NCI-H1930 (cell line): ENCODE results near the gene RPS18.
A peak's percentile ranks its signal among the peaks of the same experiment; 100 is the strongest.
"Not testable (repeated sequence)": the region's sequence is repeated elsewhere in the genome, so short reads cannot be mapped to it uniquely, and the experiment has no call there.

ENCODE experiments used
- DNase-seq, 2 experiments: peaks; one replicate each; lab custom pipeline; 2025; lab: John Stamatoyannopoulos, UW

Gene RPS18

GRCh38 chr6:33271468-33272274 lies at the start of gene RPS18, which contains the start of gene VPS52:
Gene RPS18 (plus strand): TSS chr6:33272075. CDS start chr6:33272120, 45 bp downstream.
Gene VPS52 (minus strand): TSS chr6:33271876. CDS start chr6:33271675, 201 bp downstream.
- peak; percentile 97 to 98 for DNase-seq

- not testable (repeated sequence) for DNase-seq
Measured at GRCh38 chr6:33226503-33227120, 45.3 kb upstream of the RPS18 start.

DNA sequence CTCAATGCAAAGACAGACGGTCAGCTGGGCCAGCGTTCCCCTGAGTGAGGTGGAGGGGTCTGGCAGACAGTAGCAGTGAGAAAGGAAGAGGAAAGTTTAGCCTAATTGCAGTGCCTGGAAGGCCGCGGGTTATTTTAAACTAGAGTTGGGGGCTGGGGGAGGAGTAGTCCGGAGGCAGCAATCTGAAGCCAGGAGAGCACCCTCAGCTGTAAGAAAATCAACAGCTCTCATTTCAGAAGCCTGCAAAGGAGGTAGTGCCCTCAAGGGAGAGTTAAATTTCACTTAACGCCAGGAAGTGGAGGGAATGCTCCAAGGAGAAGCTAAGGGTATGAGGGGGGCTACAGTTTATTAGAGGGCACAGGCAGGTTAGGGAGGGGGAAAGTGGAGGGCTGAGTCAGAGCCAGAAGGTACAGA lies 36.6 kb upstream of the RPS18 start:
- DNase-seq, result no peak

- no peak for DNase-seq
Measured at GRCh38 chr6:33236328-33236727, 35.5 kb upstream of the RPS18 start.

DNA sequence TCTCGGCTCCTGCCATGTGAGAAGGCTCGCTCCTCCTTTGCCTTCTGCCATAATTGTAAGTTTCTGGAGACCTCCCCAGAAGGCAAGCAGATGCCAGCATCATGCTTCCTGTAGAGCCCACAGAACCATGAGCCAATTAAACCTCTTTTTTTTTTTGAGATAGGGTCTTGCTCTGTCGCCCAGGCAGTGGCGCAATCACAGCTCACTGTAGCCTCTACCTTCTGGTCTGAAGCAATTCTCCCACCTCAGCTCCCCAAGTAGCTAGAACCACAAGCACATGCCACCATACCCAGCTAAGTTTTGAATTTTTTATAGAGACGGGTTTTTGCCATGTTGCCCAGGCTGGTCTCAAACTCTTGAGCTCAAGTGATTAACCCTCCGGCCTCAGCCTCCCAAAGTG lies 35.0 kb upstream of the RPS18 start:
- no peak for DNase-seq

DNA sequence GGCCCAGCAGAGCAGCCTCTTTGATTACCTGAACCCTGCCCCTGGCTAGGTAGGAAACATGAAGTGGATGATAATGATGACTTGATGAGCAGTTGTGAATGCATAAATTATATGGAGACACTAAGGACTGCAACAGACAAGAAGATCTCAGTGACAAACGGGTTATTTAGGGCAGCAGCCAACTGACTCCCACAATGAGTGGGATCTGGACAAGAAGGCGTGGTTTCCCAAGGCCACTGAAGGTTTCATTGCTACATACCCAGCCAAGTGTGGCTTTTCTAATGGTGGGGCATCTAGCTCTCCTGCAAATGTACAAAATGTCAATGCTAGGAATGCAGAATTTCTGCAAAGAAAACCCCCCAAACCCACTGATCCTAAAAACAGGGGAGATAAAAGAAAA lies 34.1 kb upstream of the RPS18 start:
- DNase-seq, result no peak

- DNase-seq, result no peak
Measured at GRCh38 chr6:33241968-33242367, 29.9 kb upstream of the RPS18 start.

GRCh38 chr6:33243476-33243875 lies 28.4 kb upstream of the RPS18 start:
- DNase-seq, result no peak

- peak; percentile 63 to 74 for DNase-seq
Measured at GRCh38 chr6:33247977-33248642, 23.8 kb upstream of the RPS18 start.

GRCh38 chr6:33248643-33248931 lies 23.3 kb upstream of the RPS18 start:
- DNase-seq, result no peak

- DNase-seq, result peak; percentile 92 to 96
Measured at GRCh38 chr6:33248932-33249731, 22.7 kb upstream of the RPS18 start.

DNA sequence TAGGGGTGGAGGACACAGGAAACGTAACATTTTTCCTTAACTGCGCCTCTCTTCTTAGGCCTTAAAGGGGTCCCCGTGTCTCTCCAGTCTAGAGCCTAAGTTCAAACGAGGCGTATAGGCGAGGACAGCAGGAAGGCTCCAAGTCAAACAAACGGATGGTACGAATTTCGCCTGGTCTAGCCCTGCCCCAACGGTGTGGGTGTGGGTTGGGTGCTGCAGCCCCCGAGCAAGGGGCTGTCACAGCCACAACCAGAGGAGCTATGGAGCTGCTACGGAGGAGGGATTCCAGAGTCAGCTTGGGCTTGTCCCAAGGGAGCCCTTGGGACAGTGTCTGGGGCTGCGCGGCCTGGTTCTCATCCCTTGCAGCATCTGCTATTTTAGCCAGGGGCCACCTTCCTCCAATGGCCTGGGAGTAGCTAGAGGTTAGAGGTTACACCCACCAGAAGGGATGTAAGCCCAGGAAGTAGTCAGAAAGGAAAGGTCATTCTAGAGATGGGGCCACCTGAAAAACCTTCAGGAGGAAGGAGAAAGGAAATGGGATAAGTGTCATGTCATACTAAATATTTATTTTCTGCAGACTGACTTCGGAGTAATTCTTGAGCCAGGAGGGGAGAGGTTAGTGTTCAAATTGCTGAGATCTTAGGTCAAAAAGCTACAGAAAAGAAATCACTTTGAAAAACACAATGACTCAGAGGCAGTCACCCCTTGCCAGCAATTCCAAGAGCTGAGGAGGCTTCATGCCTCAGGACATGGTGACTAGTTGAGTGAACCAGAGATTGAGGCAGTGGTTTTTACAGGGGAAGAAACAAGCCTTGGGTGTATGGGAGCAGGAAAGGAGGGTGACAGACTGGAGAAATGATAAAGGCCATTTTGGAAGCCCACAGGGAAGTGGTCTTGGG lies 21.9 kb upstream of the RPS18 start:
- no peak for DNase-seq

GRCh38 chr6:33250731-33251130 lies 21.1 kb upstream of the RPS18 start:
- no peak for DNase-seq

GRCh38 chr6:33251395-33252012 lies 20.4 kb upstream of the RPS18 start:
- DNase-seq, result no peak

DNA sequence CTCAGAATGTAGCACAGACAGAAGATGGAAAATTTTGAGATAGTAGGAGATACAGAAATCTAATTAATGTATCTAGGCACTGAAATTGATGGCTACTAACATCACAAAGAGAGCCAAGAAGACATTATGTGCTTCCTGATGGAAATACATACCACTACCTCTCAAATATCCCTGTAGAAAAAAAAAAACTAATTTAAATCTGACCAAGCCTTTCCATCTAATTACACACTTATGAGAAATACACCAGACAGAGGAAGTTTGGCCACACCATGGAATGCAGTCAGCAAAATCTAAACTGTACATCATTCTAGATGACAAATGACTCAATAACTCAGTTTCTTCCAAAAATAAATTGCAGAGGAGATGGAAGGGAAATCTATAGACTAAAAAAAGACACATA lies 19.1 kb upstream of the RPS18 start:
- DNase-seq, result no peak

DNA sequence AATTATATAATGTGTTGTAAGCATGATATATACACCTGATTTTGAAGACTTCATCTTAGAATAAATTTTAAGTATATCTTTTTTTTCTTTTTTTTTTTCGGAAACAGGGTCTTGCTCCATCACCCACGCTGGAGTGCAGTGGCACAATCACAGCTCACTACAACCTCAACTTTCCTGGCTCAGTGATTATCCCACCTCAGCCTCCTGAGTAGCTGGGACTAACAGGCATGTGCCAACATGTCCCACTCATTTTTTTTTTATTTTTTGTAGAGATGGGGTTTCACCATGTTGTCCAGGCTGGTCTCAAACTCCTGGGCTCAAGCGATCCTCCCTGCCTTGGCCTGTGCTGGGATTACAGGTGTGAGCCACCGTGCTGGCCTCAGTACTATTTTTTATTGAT lies 17.3 kb upstream of the RPS18 start:
- DNase-seq, result no peak

- no peak for DNase-seq
Measured at GRCh38 chr6:33259032-33259431, 12.8 kb upstream of the RPS18 start.

GRCh38 chr6:33262490-33262889 lies 9.4 kb upstream of the RPS18 start:
- not testable (repeated sequence) for DNase-seq

GRCh38 chr6:33264015-33264414 lies 7.9 kb upstream of the RPS18 start:
- DNase-seq, result no peak

GRCh38 chr6:33271117-33271467 lies 783 bp upstream of the RPS18 start:
- DNase-seq, result no peak
